Measurements from ENCODE around the gene CTSC.

DNA sequence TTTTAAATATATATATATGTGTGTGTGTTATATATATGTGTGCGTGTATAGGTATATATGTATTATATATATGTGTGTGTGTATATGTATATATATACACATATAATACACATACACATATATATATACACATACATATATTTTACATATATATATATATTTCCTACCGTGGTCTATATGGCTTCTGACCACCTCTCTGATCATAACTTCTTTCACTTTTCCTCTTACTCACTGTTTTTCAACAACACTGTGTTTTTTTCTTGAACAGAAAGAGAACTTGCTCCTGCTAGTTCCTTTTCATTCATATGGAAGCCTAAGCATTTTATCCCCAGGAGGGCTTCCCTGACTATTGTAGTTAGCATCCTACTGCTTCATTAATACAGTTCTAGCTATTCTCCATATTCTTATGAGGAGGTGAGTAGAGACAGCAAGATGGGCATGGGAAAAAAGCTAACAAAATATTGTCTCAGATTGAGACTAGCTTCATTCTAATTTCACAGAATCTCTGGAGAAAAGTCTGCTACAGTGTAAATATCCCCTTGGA lies 38.5 kb upstream of the CTSC start:
- TF ChIP-seq, protein P1, sequence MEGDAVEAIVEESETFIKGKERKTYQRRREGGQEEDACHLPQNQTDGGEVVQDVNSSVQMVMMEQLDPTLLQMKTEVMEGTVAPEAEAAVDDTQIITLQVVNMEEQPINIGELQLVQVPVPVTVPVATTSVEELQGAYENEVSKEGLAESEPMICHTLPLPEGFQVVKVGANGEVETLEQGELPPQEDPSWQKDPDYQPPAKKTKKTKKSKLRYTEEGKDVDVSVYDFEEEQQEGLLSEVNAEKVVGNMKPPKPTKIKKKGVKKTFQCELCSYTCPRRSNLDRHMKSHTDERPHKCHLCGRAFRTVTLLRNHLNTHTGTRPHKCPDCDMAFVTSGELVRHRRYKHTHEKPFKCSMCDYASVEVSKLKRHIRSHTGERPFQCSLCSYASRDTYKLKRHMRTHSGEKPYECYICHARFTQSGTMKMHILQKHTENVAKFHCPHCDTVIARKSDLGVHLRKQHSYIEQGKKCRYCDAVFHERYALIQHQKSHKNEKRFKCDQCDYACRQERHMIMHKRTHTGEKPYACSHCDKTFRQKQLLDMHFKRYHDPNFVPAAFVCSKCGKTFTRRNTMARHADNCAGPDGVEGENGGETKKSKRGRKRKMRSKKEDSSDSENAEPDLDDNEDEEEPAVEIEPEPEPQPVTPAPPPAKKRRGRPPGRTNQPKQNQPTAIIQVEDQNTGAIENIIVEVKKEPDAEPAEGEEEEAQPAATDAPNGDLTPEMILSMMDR (conservative IDR thresholded peaks at IDR 0.05): no peak
- no peak for TF ChIP-seq EZH2 (IDR thresholded peaks at IDR 0.05; ENCODE audit: low read depth)

All from PC-9 (cell line).